OCI-LY1 (cell line): ENCODE results near the gene HPDL.

Source experiments
- EZH2 ChIP-seq: fragments of 200-600 bp; sonication (generic), shearing (Covaris generic); IDR thresholded peaks from 2 replicates; pipeline ENCODE4 v1.8.0; 2017; ENCODE audit warnings: borderline replicate concordance, mixed run types, mild to moderate bottlenecking, antibody characterized with exemption, low read length, moderate library complexity, mixed read lengths
- TF ChIP-seq, protein P1 (sequence below): fragments of 200-600 bp; sonication (generic), shearing (Covaris generic); IDR thresholded peaks from 2 replicates; pipeline ENCODE4 v1.5.1; 2017; ENCODE audit warnings: mild to moderate bottlenecking, antibody characterized with exemption, low read length, moderate library complexity, mixed read lengths

GRCh38 chr1:45331436-45332345 is 5.0 kb downstream of the HPDL start:
- TF ChIP-seq, protein P1, sequence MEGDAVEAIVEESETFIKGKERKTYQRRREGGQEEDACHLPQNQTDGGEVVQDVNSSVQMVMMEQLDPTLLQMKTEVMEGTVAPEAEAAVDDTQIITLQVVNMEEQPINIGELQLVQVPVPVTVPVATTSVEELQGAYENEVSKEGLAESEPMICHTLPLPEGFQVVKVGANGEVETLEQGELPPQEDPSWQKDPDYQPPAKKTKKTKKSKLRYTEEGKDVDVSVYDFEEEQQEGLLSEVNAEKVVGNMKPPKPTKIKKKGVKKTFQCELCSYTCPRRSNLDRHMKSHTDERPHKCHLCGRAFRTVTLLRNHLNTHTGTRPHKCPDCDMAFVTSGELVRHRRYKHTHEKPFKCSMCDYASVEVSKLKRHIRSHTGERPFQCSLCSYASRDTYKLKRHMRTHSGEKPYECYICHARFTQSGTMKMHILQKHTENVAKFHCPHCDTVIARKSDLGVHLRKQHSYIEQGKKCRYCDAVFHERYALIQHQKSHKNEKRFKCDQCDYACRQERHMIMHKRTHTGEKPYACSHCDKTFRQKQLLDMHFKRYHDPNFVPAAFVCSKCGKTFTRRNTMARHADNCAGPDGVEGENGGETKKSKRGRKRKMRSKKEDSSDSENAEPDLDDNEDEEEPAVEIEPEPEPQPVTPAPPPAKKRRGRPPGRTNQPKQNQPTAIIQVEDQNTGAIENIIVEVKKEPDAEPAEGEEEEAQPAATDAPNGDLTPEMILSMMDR = no peak
- no peak for TF ChIP-seq EZH2
